K562 (cell line): ENCODE data around the gene BCORL1. TPM values are rescaled to one million over a fixed set of nuclear protein-coding genes. Genes with fewer than 3 reads are reported as not detected.

Experiments
- ARID2 ChIP-seq: fragments of 450-650 bp; IDR thresholded peaks from 2 replicates; pipeline ENCODE4 v1.6.1; 2017; ENCODE audit warnings: antibody characterized with exemption, mild to moderate bottlenecking
- ASH1L ChIP-seq: fragments of 450-650 bp; IDR thresholded peaks from 2 replicates; pipeline ENCODE4 v1.6.1; 2018; ENCODE audit warnings: borderline replicate concordance, mild to moderate bottlenecking, low read depth; ENCODE audit not compliant: partially characterized antibody
- ATF7 ChIP-seq: fragments of 450-650 bp; IDR thresholded peaks from 2 replicates; pipeline ENCODE4 v1.7.1; 2014; ENCODE audit warnings: mild to moderate bottlenecking, moderate library complexity
- CEBPB ChIP-seq: fragments of 450-650 bp; IDR thresholded peaks from 2 replicates; pipeline ENCODE4 v1.6.1; 2016; ENCODE audit warnings: missing genetic modification characterization, missing compliant biosample characterization
- CHD4 ChIP-seq: fragments of 200-600 bp; sonication (generic); IDR thresholded peaks from 3 replicates; pipeline ENCODE4 v1.6.1; 2012; ENCODE audit warnings: low read depth, mild to moderate bottlenecking, mixed read lengths, low read length, inconsistent platforms; ENCODE audit not compliant: insufficient read depth, insufficient replicate concordance, poor library complexity, severe bottlenecking
- CXXC5 ChIP-seq: fragments of 250-450 bp; sonication (Bioruptor Pico); IDR thresholded peaks from 2 replicates; pipeline ENCODE4 v1.8.0; 2022; ENCODE audit warnings: inconsistent platforms, mild to moderate bottlenecking, moderate library complexity
- E2F3 ChIP-seq: fragments of 250-450 bp; sonication (Bioruptor Pico); IDR thresholded peaks from 2 replicates; pipeline ENCODE4 v1.4.0; 2020; ENCODE audit warnings: mild to moderate bottlenecking
- ETV1 ChIP-seq: fragments of 450-650 bp; conservative IDR thresholded peaks from 2 replicates; pipeline ENCODE4 v1.6.1; 2016; ENCODE audit warnings: missing genetic modification characterization, control low read depth, low read depth, missing compliant biosample characterization
- ETV5 ChIP-seq: sonication (generic); formaldehyde crosslinking; IDR thresholded peaks from 2 replicates; pipeline ENCODE4 v1.4.0; 2020; ENCODE audit warnings: low read depth, mild to moderate bottlenecking, missing genetic modification reagents
- HMGN3 ChIP-seq: IDR thresholded peaks from 2 replicates; pipeline ENCODE4 v1.6.1; 2011; ENCODE audit warnings: borderline replicate concordance, low read depth, mild to moderate bottlenecking, mixed read lengths, low read length; ENCODE audit not compliant: insufficient read length; ENCODE audit errors: extremely low read depth
- HOXB6 ChIP-seq: fragments of 250-450 bp; sonication (Bioruptor Pico); IDR thresholded peaks from 2 replicates; pipeline ENCODE4 v1.5.1; 2022; ENCODE audit warnings: mild to moderate bottlenecking, borderline replicate concordance
- MBD1 ChIP-seq: fragments of 250-450 bp; sonication (Bioruptor Pico); IDR thresholded peaks from 2 replicates; pipeline ENCODE4 v1.8.0; 2022; ENCODE audit warnings: inconsistent platforms
- MYC ChIP-seq, 2 experiments: fragments of 250-450 bp in 1 of 2; sonication (Bioruptor Pico) in 1 of 2; IDR thresholded peaks; 2 replicates each; pipeline versions ENCODE4 v1.5.1 to v1.6.1; 2012 to 2021; ENCODE audit warnings: low read depth in 2 of 2, borderline replicate concordance in 1 of 2, improper control_type of control experiment in 1 of 2, low read length in 1 of 2, mild to moderate bottlenecking in 1 of 2, moderate library complexity in 1 of 2
- NCOR1 ChIP-seq: fragments of 450-650 bp; IDR thresholded peaks from 2 replicates; pipeline ENCODE4 v1.6.1; 2016; ENCODE audit warnings: mild to moderate bottlenecking, moderate library complexity
- NFYB ChIP-seq: IDR thresholded peaks from 2 replicates; pipeline ENCODE4 v1.6.1; 2011; ENCODE audit warnings: mild to moderate bottlenecking, moderate library complexity; ENCODE audit not compliant: insufficient read length; ENCODE audit errors: extremely low read depth
- SNIP1 ChIP-seq: fragments of 450-650 bp; IDR thresholded peaks from 2 replicates; pipeline ENCODE4 v1.7.1; 2017; ENCODE audit warnings: low read depth, mild to moderate bottlenecking
- ZNF3 ChIP-seq: fragments of 250-450 bp; sonication (Bioruptor Pico); IDR thresholded peaks from 2 replicates; pipeline ENCODE4 v1.5.0; 2021; ENCODE audit warnings: mild to moderate bottlenecking, moderate library complexity
- ZNF431 ChIP-seq: sonication (generic); formaldehyde crosslinking; IDR thresholded peaks from 2 replicates; pipeline ENCODE4 v1.8.0; 2022; ENCODE audit warnings: mild to moderate bottlenecking, missing genetic modification reagents
- ZNF583 ChIP-seq: fragments of 250-450 bp; sonication (Bioruptor Pico); IDR thresholded peaks from 2 replicates; pipeline ENCODE4 v1.4.0; 2020
- ZNF717 ChIP-seq: fragments of 250-450 bp; sonication (Bioruptor Pico); IDR thresholded peaks from 2 replicates; pipeline ENCODE4 v1.5.0; 2021
- ZNF785 ChIP-seq: fragments of 250-450 bp; sonication (Bioruptor Pico); IDR thresholded peaks from 2 replicates; pipeline ENCODE4 v1.4.0; 2020; ENCODE audit warnings: mild to moderate bottlenecking
- polyA plus RNA-seq, 8 experiments: library from polyadenylated mRNA; depleted of rRNA in 4 of 8; stranded (reverse) in 5 of 8; unstranded in 3 of 8; fragments of >200 nt; fragmentation: Nextera tagmentation in 2 of 8; fragmentation: Illumina TruSeq in 1 of 8; extraction: Ambion mirVana in 2 of 8; extraction: Trizol in 1 of 8; gene quantifications; 2 replicates each; pipeline versions ENCODE4 v1.2.1 to v1.2.3, GENCODE V29; 2011 to 2014; ENCODE audit warnings: inconsistent platforms in 1 of 8, missing spikeins in 1 of 8
- total RNA-seq, 7 experiments: library from RNA; depleted of rRNA in 6 of 7; stranded (reverse); fragments of >200 nt in 6 of 7; fragmentation: Illumina TruSeq in 2 of 7; extraction: Trizol in 2 of 7; gene quantifications; 2 replicates each; pipeline versions ENCODE4 v1.2.1 to v1.2.3, GENCODE V29; 2011 to 2021; ENCODE audit warnings: low replicate concordance in 1 of 7
- TF ChIP-seq, protein P1 (sequence below), 2 experiments: fragments of 450-650 bp; IDR thresholded peaks; 2 replicates each; pipeline ENCODE4 v1.6.1; 2018; ENCODE audit warnings: mild to moderate bottlenecking in 2 of 2, low read depth in 1 of 2; ENCODE audit not compliant: partially characterized antibody in 2 of 2
- TF ChIP-seq, protein P2 (sequence below): fragments of 450-650 bp; formaldehyde crosslinking; conservative IDR thresholded peaks from 2 replicates; pipeline ENCODE4 v1.4.0; 2022; ENCODE audit warnings: mild to moderate bottlenecking, missing genetic modification characterization

Gene BCORL1
- total and polyA plus RNA-seq, 9 of the 15 experiments (the other 6 are each of a cell fraction or from before 2014, with no cell fraction given) = 0.48 to 29.6 (median 2.1) TPM

- TF ChIP-seq ZNF717 (no peak), ZNF3 (no peak), ATF7 (peak; percentile 22; the same call in 1 of the 2 replicates), CXXC5 (CRISPR knock-in tag) (peak; percentile 78), ASH1L (no peak), ARID2 (no peak), ZNF583 (CRISPR knock-in tag) (no peak), ZNF785 (CRISPR knock-in tag) (no peak), ETV1 (tag) (no peak), HMGN3 (peak; percentile 55), NFYB (no peak), SNIP1 (no peak), CEBPB (tag) (no peak), MYC (IDR thresholded peaks at IDR 0.05; ENCODE audit: low read depth, low read length) (peak; percentile 28; the same call in 1 of the 2 replicates), MYC (CRISPR knock-in tag; IDR thresholded peaks at IDR 0.05; ENCODE audit: borderline replicate concordance, low read depth) (no peak), ETV5 (CRISPR knock-in tag) (no peak), CHD4 (no peak), NCOR1 (no peak), ZNF431 (no peak), E2F3 (CRISPR knock-in tag) (no peak), MBD1 (CRISPR knock-in tag) (no peak), HOXB6 (CRISPR knock-in tag) (no peak)
- TF ChIP-seq, protein P1, sequence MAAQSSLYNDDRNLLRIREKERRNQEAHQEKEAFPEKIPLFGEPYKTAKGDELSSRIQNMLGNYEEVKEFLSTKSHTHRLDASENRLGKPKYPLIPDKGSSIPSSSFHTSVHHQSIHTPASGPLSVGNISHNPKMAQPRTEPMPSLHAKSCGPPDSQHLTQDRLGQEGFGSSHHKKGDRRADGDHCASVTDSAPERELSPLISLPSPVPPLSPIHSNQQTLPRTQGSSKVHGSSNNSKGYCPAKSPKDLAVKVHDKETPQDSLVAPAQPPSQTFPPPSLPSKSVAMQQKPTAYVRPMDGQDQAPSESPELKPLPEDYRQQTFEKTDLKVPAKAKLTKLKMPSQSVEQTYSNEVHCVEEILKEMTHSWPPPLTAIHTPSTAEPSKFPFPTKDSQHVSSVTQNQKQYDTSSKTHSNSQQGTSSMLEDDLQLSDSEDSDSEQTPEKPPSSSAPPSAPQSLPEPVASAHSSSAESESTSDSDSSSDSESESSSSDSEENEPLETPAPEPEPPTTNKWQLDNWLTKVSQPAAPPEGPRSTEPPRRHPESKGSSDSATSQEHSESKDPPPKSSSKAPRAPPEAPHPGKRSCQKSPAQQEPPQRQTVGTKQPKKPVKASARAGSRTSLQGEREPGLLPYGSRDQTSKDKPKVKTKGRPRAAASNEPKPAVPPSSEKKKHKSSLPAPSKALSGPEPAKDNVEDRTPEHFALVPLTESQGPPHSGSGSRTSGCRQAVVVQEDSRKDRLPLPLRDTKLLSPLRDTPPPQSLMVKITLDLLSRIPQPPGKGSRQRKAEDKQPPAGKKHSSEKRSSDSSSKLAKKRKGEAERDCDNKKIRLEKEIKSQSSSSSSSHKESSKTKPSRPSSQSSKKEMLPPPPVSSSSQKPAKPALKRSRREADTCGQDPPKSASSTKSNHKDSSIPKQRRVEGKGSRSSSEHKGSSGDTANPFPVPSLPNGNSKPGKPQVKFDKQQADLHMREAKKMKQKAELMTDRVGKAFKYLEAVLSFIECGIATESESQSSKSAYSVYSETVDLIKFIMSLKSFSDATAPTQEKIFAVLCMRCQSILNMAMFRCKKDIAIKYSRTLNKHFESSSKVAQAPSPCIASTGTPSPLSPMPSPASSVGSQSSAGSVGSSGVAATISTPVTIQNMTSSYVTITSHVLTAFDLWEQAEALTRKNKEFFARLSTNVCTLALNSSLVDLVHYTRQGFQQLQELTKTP (IDR thresholded peaks at IDR 0.05; ENCODE audit: low read depth in 1 of 2, partially characterized antibody in 2 of 2) = no peak
- TF ChIP-seq, protein P2, sequence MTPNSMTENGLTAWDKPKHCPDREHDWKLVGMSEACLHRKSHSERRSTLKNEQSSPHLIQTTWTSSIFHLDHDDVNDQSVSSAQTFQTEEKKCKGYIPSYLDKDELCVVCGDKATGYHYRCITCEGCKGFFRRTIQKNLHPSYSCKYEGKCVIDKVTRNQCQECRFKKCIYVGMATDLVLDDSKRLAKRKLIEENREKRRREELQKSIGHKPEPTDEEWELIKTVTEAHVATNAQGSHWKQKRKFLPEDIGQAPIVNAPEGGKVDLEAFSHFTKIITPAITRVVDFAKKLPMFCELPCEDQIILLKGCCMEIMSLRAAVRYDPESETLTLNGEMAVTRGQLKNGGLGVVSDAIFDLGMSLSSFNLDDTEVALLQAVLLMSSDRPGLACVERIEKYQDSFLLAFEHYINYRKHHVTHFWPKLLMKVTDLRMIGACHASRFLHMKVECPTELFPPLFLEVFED = no peak
These were observed 49.6 kb upstream of the BCORL1 start (continued) for GRCh38 chrX:129932821-129933321.
